GM19463 (cell line): Measurements from ENCODE around the gene RPS27L.
"Not testable (repeated sequence)": the region's sequence is repeated elsewhere in the genome, so short reads cannot be mapped to it uniquely, and the experiment has no call there.

ENCODE experiments used
- ATAC-seq: cut with Tn5 transposase; IDR thresholded peaks from one replicate; pipeline ENCODE4 v1.9.1; 2021; ENCODE audit warnings: mild to moderate bottlenecking, moderate library complexity; ENCODE audit not compliant: unreplicated experiment

The RPS27L gene

GRCh38 chr15:63145426-63145825 is 11.9 kb downstream of the RPS27L start:
- ATAC-seq = no peak

GRCh38 chr15:63140936-63141335 is 16.3 kb downstream of the RPS27L start:
- no peak for ATAC-seq

- ATAC-seq = no peak
Measured at GRCh38 chr15:63136742-63137141, 20.5 kb downstream of the RPS27L start.

- ATAC-seq = no peak
Measured at GRCh38 chr15:63135804-63136203, 21.5 kb downstream of the RPS27L start.

GRCh38 chr15:63135281-63135680 is 22.0 kb downstream of the RPS27L start:
- ATAC-seq = no peak

- ATAC-seq = no peak
Measured at GRCh38 chr15:63134245-63134985, 22.9 kb downstream of the RPS27L start.

- no peak for ATAC-seq
Measured at GRCh38 chr15:63133786-63134185, 23.5 kb downstream of the RPS27L start.

GRCh38 chr15:63126726-63127125 is 30.6 kb downstream of the RPS27L start:
- no peak for ATAC-seq

- ATAC-seq = no peak
Measured at GRCh38 chr15:63124506-63124905, 32.8 kb downstream of the RPS27L start.

GRCh38 chr15:63122002-63122875 is 35.0 kb downstream of the RPS27L start:
- ATAC-seq = peak; percentile 85

GRCh38 chr15:63121382-63122001 is 35.8 kb downstream of the RPS27L start, which contains the start of gene LACTB:
Gene LACTB, plus strand, starts transcription at chr15:63121861. Its CDS starts 11 bp downstream, at chr15:63121872.
- peak; percentile 77 for ATAC-seq

- no peak for ATAC-seq
Measured at GRCh38 chr15:63118854-63119253, 38.4 kb downstream of the RPS27L start.

GRCh38 chr15:63114465-63114864 is 42.8 kb downstream of the RPS27L start:
- no peak for ATAC-seq

GRCh38 chr15:63112871-63113270 is 44.4 kb downstream of the RPS27L start:
- no peak for ATAC-seq

GRCh38 chr15:63111481-63111880 is 45.8 kb downstream of the RPS27L start:
- no peak for ATAC-seq

- no peak for ATAC-seq
Measured at GRCh38 chr15:63110428-63111026, 46.8 kb downstream of the RPS27L start.

- no peak for ATAC-seq
Measured at GRCh38 chr15:63109920-63110319, 47.4 kb downstream of the RPS27L start.

GRCh38 chr15:63109498-63109897 is 47.8 kb downstream of the RPS27L start:
- no peak for ATAC-seq

GRCh38 chr15:63107895-63108546 is 49.3 kb downstream of the RPS27L start:
- no peak for ATAC-seq

GRCh38 chr15:63105354-63105753 is 51.9 kb downstream of the RPS27L start:
- not testable (repeated sequence) for ATAC-seq

- ATAC-seq = no peak
Measured at GRCh38 chr15:63104727-63105126, 52.5 kb downstream of the RPS27L start.
